ENCODE data around the gene SLC4A8.
"Not testable (repeated sequence)": the region's sequence is repeated elsewhere in the genome, so short reads cannot be mapped to it uniquely, and the experiment has no call there.

Gene SLC4A8

DNA sequence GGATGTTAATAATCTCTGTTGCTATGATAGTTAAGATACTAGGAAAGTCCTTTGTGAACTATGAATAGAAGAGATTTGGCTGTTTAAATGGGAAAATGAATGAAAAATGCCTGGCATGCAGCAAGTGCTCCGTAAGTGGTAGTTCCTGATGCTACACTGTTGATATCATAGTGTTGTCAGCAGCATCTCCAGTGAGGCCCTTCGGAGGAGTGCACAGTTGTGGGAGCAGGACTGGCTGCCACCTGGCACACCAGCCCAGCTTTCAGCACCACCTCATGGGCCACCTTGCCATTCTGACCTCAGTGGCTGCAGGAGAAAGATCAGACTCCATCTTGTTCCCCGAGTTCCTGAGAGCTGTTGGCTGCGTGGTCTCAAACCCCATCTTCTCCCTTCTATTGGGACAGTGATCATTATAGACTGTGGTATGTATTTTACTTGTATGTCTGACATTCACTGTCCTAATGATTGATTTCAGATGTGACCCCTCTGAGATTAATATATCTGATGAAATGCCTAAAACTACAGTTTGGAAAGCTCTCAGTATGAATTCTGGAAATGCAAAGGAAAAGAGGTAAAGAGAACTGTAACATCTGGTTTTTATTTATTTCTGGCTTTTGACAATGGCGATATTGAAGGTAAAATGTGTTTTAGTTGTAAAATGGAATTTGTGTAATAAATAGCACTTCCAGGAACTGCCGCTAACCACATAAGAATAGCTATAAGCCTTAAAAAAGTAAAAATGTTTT lies 80.9 kb downstream of the SLC4A8 start:
- TF ChIP-seq, protein P1, sequence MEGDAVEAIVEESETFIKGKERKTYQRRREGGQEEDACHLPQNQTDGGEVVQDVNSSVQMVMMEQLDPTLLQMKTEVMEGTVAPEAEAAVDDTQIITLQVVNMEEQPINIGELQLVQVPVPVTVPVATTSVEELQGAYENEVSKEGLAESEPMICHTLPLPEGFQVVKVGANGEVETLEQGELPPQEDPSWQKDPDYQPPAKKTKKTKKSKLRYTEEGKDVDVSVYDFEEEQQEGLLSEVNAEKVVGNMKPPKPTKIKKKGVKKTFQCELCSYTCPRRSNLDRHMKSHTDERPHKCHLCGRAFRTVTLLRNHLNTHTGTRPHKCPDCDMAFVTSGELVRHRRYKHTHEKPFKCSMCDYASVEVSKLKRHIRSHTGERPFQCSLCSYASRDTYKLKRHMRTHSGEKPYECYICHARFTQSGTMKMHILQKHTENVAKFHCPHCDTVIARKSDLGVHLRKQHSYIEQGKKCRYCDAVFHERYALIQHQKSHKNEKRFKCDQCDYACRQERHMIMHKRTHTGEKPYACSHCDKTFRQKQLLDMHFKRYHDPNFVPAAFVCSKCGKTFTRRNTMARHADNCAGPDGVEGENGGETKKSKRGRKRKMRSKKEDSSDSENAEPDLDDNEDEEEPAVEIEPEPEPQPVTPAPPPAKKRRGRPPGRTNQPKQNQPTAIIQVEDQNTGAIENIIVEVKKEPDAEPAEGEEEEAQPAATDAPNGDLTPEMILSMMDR (IDR thresholded peaks at IDR 0.05; ENCODE audit: insufficient read depth, low read depth, low read length, missing control alignments), result no peak
- DNase-seq (ENCODE audit: low read depth), result no peak
- H3K4me3 ChIP-seq (ENCODE audit: low read depth, low read length), result no peak overlapping the region

DNA sequence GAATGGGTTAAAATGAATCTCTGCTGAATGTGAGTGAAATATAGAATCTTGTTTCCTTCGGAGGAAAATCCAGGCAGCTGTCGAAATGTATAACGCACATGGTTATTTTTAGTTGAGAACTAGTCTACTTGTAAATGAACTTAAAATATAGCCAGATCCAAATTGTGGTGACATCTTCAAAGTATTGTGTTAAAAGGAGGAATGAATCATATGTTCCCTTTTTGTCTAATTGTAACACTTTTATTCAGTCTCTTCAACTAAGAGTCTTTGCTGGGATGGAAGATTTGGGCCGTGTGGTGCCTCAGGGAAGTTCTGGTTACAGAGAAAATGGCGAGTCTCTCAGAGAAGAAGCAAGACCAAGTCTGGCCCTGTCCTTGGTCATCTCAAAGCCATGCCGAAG lies 82.5 kb downstream of the SLC4A8 start:
- DNase-seq (ENCODE audit: low read depth), result no peak
- TF ChIP-seq, protein P1 (IDR thresholded peaks at IDR 0.05; ENCODE audit: insufficient read depth, low read depth, low read length, missing control alignments), result no peak
- no peak overlapping the region for H3K4me3 ChIP-seq (ENCODE audit: low read depth, low read length)

DNA sequence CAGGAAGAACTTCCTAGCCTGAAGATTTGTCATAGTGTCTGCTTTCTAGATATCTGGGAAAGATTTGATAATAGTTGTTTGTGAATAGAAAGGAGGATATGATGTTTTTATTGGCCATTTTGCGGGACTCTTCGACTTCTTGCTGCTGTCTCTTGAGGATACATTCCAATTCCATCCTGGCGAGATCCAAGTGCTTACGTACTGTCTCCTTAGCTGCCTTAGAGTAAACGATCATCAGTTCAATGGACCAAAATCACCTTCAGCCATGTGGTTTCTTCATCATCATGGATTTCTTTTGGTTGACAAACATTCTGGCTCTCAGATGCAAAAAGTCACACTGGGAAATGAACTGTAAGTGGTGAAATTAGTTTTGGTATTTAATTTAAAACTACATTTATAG lies 83.7 kb downstream of the SLC4A8 start:
- TF ChIP-seq, protein P1 (IDR thresholded peaks at IDR 0.05; ENCODE audit: insufficient read depth, low read depth, low read length, missing control alignments), result no peak
- no peak for DNase-seq (ENCODE audit: low read depth)
- no peak overlapping the region for H3K4me3 ChIP-seq (ENCODE audit: low read depth, low read length)

DNA sequence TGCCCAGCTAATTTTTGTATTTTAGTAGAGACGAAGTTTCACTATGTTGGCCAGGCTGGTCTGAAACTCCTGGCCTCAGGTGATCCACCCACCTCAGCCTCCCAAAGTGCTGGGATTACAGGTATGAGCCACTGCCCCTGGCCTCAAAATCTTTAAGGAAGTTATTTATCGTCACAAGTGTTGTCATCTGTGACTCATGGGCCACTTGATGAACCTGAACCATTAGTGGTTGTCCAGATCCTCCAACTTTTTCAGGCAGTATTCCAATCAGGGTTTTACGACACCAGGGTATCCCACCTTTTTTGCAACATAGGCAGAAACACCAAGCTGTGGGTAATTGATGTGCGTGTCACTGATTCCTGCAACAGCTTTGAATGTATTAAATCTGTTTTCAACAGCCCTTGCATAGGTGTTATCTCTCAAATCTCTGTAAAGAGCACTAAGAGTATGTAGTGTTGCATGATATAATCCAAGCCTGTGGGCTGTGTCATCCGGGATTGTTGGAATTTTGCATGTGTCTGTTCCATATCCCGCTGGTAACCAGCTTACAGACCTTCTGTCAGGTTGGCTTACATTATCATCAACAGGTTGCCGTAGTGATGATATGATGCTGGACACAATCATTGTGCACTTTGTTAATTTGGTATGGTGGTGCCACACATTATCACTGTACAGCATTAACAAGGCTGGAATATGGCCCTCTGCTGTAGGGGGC lies 87.1 kb downstream of the SLC4A8 start:
- no peak for DNase-seq (ENCODE audit: low read depth)
- H3K4me3 ChIP-seq (ENCODE audit: low read depth, low read length), result no peak overlapping the region
- TF ChIP-seq, protein P1 (IDR thresholded peaks at IDR 0.05; ENCODE audit: insufficient read depth, low read depth, low read length, missing control alignments), result no peak

DNA sequence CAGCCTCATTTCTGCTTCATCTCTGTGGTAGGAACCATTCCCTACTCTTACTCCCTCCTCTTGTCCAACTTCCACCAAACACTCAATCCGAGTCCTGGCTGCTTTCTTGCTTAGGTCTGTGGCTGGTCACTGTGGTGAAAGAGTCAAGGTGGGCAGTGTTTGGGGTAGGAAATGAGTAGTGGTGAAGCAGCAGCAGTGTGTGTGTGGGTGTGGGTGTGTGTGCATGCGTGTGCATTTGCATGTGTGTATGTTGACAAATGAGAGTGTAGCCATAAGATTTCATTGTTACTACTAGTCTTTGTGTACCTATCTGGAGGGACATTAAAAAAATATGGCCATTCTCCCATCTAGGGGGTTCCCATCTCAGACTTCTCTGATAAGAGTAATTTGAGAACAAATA lies 87.8 kb downstream of the SLC4A8 start:
- TF ChIP-seq, protein P1 (IDR thresholded peaks at IDR 0.05; ENCODE audit: insufficient read depth, low read depth, low read length, missing control alignments), result no peak
- H3K4me3 ChIP-seq (ENCODE audit: low read depth, low read length), result no peak overlapping the region
- peak; percentile 40 for DNase-seq (ENCODE audit: low read depth)

DNA sequence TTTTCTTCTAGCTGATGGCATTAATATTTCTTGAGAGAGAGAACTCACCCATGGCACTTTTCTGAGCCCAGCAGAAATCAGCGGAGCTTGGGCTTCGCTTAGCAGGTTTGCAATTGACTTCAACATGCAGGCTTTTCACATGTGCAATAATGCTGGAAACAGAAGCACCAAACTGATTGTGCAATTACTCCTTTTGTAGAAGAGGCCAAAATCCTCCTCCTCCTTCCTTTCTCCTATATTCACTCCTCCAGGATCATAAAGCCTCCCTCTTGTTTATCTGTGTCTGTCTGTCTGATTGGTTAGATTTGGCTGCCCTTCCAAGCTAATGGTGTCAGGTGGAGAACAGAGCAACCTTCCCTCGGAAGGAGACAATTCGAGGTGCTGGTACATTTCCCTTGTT lies 90.4 kb downstream of the SLC4A8 start:
- not testable (repeated sequence) for DNase-seq (ENCODE audit: low read depth); H3K4me3 ChIP-seq (ENCODE audit: low read depth, low read length)

DNA sequence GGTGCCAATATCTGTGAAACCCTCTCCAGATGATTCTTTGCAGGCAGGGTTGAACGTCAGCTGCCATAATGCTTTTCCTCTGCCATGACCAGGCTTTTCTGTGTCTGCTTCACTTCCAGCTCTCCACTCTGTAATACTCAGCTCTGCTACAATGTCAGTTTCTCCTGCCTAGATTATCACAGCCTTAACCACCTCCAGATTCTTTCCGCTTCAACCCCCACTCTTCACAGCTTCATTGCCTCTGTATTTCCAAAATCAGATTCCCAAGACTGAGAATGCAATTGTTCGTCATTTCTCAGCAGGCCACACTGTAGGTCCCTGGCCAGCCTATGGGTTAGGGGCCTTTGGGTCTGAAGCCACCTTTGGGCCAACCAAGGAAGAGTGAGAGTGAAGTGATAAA lies 92.7 kb downstream of the SLC4A8 start:
- no peak for DNase-seq (ENCODE audit: low read depth)
- H3K4me3 ChIP-seq (ENCODE audit: low read depth, low read length), result no peak overlapping the region
- TF ChIP-seq, protein P1 (IDR thresholded peaks at IDR 0.05; ENCODE audit: insufficient read depth, low read depth, low read length, missing control alignments), result no peak
